H1 (cell line): ENCODE results near the gene TBKBP1. TPM values are rescaled to one million over a fixed set of nuclear protein-coding genes. Genes with fewer than 3 reads are reported as not detected.

ENCODE experiments used
- CHD1 ChIP-seq: IDR thresholded peaks from 2 replicates; pipeline ENCODE4 v1.6.1; 2012; ENCODE audit warnings: low read depth, low read length, improper control_type of control experiment
- CHD2 ChIP-seq: IDR thresholded peaks from 2 replicates; pipeline ENCODE4 v1.6.1; 2012; ENCODE audit warnings: low read length, improper control_type of control experiment
- CHD7 ChIP-seq: fragments of 300-600 bp; sonication (generic); IDR thresholded peaks from 2 replicates; pipeline ENCODE4 v1.7.1; 2012; ENCODE audit warnings: low read length, moderate library complexity, mild to moderate bottlenecking, inconsistent platforms; ENCODE audit not compliant: insufficient replicate concordance
- EGR1 ChIP-seq: IDR thresholded peaks from 2 replicates; pipeline ENCODE4 v1.6.1; 2011; ENCODE audit warnings: low read depth, low read length, borderline replicate concordance
- KDM1A ChIP-seq: fragments of 200-600, 300-600 bp; sonication (generic); IDR thresholded peaks from 2 replicates; pipeline ENCODE4 v1.7.1; 2016; ENCODE audit warnings: mild to moderate bottlenecking, low read length, borderline replicate concordance
- KDM5A ChIP-seq: fragments of 200-600 bp; IDR thresholded peaks from 2 replicates; pipeline ENCODE4 v1.7.1; 2012; ENCODE audit warnings: mild to moderate bottlenecking, low read length, inconsistent platforms, mixed read lengths
- MAFK ChIP-seq: IDR thresholded peaks from 2 replicates; pipeline ENCODE4 v1.6.1; 2012; ENCODE audit warnings: low read depth, mild to moderate bottlenecking, improper control_type of control experiment, low read length
- PHF8 ChIP-seq: fragments of 200-600 bp; sonication (generic); conservative IDR thresholded peaks from 2 replicates; pipeline ENCODE4 v1.7.1; 2012; ENCODE audit warnings: low read depth, mild to moderate bottlenecking, inconsistent platforms, low read length, moderate library complexity
- TEAD4 ChIP-seq: IDR thresholded peaks from 2 replicates; pipeline ENCODE4 v1.6.1; 2012; ENCODE audit warnings: low read depth, low read length, inconsistent platforms, mixed read lengths
- polyA plus RNA-seq, 7 experiments: library from polyadenylated mRNA; depleted of rRNA in 3 of 7; stranded (reverse) in 5 of 7; unstranded in 2 of 7; fragments of >200 nt in 5 of 7; fragments of 200-250 nt in 2 of 7; gene quantifications; 1 replicate in 5 of 7; 2 replicates in 1 of 7; 4 replicates in 1 of 7; pipeline versions ENCODE4 v1.2.1 to v1.2.3, GENCODE V29; 2011 to 2013; ENCODE audit warnings: missing spikeins in 2 of 7, mixed read lengths in 2 of 7
- total RNA-seq: library from RNA; stranded (reverse); fragmentation: NEBNext Ultra II Directional; extraction: Animal tissue kit (Norgen Biotek cat#: 25700); gene quantifications from 2 replicates; pipeline ENCODE4 v1.2.1, GENCODE V29; 2021
- TF ChIP-seq, protein P1 (sequence below), 3 experiments: IDR thresholded peaks; 1 replicate in 2 of 3; 2 replicates in 1 of 3; pipeline versions ENCODE4 v1.5.1 to v1.6.1; 2011; ENCODE audit warnings: low read length in 3 of 3, mild to moderate bottlenecking in 3 of 3, inconsistent platforms in 2 of 3, low read depth in 1 of 3, moderate library complexity in 1 of 3; ENCODE audit not compliant: insufficient read depth in 1 of 3; ENCODE audit errors: control extremely low read depth in 1 of 3

The TBKBP1 gene
- total and polyA plus RNA-seq, 2 of the 8 experiments (the other 6 are each of a cell fraction or from before 2014, with no cell fraction given): 6.3 to 15.1 TPM

DNA sequence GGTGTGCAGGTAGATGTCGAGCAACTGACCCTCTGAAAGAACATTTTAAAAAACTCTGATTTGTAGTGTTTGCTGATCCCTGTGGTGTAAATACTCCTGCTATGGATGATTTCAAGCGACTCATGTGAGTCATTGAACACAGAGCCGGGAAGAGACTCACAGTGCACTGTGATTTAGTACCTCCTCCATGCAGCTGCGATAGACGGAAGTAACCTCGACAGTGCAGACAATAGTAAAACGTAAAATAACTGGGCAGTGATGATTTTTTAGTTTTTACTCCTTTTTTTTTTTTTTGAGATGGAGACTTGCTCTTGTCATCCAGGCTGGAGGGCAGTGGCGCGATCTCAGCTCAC lies 47.8 kb downstream of the TBKBP1 start (continued):
- TF ChIP-seq CHD7 (no peak), KDM5A (no peak), KDM1A (no peak), CHD2 (no peak), MAFK (no peak), TEAD4 (no peak), CHD1 (no peak), EGR1 (no peak), PHF8 (no peak)
- TF ChIP-seq, protein P1, sequence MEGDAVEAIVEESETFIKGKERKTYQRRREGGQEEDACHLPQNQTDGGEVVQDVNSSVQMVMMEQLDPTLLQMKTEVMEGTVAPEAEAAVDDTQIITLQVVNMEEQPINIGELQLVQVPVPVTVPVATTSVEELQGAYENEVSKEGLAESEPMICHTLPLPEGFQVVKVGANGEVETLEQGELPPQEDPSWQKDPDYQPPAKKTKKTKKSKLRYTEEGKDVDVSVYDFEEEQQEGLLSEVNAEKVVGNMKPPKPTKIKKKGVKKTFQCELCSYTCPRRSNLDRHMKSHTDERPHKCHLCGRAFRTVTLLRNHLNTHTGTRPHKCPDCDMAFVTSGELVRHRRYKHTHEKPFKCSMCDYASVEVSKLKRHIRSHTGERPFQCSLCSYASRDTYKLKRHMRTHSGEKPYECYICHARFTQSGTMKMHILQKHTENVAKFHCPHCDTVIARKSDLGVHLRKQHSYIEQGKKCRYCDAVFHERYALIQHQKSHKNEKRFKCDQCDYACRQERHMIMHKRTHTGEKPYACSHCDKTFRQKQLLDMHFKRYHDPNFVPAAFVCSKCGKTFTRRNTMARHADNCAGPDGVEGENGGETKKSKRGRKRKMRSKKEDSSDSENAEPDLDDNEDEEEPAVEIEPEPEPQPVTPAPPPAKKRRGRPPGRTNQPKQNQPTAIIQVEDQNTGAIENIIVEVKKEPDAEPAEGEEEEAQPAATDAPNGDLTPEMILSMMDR (IDR thresholded peaks at IDR 0.05; ENCODE audit: control extremely low read depth in 1 of 3, insufficient read depth in 1 of 3, low read depth in 1 of 3, low read length in 3 of 3): no peak
